ENCODE measurements around the gene TOGARAM2.

Gene TOGARAM2

DNA sequence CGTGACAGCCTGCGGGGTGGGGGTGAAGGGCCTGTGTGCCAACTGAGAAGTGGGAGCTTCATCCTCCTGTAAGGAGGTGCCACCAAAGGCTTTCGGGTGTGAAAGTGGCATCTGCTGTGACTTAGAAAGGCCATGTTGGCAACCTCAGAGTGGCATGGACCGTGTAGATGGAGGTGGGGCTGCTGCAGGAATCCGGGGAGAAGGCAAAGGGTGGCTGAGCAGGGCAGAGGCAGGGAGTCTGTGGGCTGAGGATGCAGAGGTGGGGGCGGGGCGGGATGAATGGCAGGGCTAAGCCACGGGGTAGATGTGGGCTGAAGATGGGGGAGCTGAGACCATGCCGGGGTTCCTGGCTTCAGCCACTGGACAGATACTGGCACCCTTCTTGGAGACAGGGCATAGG is 28.2 kb downstream of the TOGARAM2 start:
- Histone ChIP-seq H3K4me2 (ENCODE audit: low read length) (no peak overlapping the region), H3K36me3 (replicated peaks; ENCODE audit: low read depth, low read length) (no peaks in the 10 kb centered on the region), H3K27me3 (ENCODE audit: low read depth, low read length) (0 out of 2 replicates have a peak, but pooled peaks cover 5% of the 10 kb centered on the region), H3K4me3 (ENCODE audit: low read length) (no peak overlapping the region), H3K9ac (ENCODE audit: low read length) (no peak overlapping the region), H3K9me3 (ENCODE audit: insufficient read depth, low read length) (no peaks in the 10 kb centered on the region), H2AFZ (ENCODE audit: low read depth, low read length) (no peak overlapping the region), H3K27ac (ENCODE audit: low read length) (no peak overlapping the region), H3K4me1 (ENCODE audit: low read length) (no peaks in the 10 kb centered on the region), H3K79me2 (ENCODE audit: low read length) (no peaks in the 10 kb centered on the region), H4K20me1 (ENCODE audit: insufficient read depth, low read length) (no peaks in the 10 kb centered on the region)
- no peak for TF ChIP-seq EZH2phosphoT487 (IDR thresholded peaks at IDR 0.05; ENCODE audit: low read depth)
- TF ChIP-seq, protein P1, sequence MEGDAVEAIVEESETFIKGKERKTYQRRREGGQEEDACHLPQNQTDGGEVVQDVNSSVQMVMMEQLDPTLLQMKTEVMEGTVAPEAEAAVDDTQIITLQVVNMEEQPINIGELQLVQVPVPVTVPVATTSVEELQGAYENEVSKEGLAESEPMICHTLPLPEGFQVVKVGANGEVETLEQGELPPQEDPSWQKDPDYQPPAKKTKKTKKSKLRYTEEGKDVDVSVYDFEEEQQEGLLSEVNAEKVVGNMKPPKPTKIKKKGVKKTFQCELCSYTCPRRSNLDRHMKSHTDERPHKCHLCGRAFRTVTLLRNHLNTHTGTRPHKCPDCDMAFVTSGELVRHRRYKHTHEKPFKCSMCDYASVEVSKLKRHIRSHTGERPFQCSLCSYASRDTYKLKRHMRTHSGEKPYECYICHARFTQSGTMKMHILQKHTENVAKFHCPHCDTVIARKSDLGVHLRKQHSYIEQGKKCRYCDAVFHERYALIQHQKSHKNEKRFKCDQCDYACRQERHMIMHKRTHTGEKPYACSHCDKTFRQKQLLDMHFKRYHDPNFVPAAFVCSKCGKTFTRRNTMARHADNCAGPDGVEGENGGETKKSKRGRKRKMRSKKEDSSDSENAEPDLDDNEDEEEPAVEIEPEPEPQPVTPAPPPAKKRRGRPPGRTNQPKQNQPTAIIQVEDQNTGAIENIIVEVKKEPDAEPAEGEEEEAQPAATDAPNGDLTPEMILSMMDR (IDR thresholded peaks at IDR 0.05; ENCODE audit: low read depth, low read length), result no peak

GRCh38 chr2:29009711-29010677 is 28.9 kb downstream of the TOGARAM2 start:
- Histone ChIP-seq H4K20me1 (ENCODE audit: insufficient read depth, low read length) (no peaks in the 10 kb centered on the region), H3K27ac (ENCODE audit: low read length) (no peak overlapping the region), H3K4me1 (ENCODE audit: low read length) (no peaks in the 10 kb centered on the region), H2AFZ (ENCODE audit: low read depth, low read length) (no peak overlapping the region), H3K79me2 (ENCODE audit: low read length) (no peaks in the 10 kb centered on the region), H3K4me2 (ENCODE audit: low read length) (no peak overlapping the region), H3K36me3 (replicated peaks; ENCODE audit: low read depth, low read length) (no peaks in the 10 kb centered on the region), H3K9ac (ENCODE audit: low read length) (no peak overlapping the region), H3K27me3 (ENCODE audit: low read depth, low read length) (0 out of 2 replicates have a peak, but pooled peaks cover 5% of the 10 kb centered on the region), H3K9me3 (ENCODE audit: insufficient read depth, low read length) (no peaks in the 10 kb centered on the region), H3K4me3 (ENCODE audit: low read length) (no peak overlapping the region)
- TF ChIP-seq, protein P1 (IDR thresholded peaks at IDR 0.05; ENCODE audit: low read depth, low read length), result no peak
- no peak for TF ChIP-seq EZH2phosphoT487 (IDR thresholded peaks at IDR 0.05; ENCODE audit: low read depth)

- no peaks in the 10 kb centered on the region for H4K20me1 ChIP-seq (ENCODE audit: insufficient read depth, low read length)
- 0 out of 2 replicates have a peak, but pooled peaks cover 5% of the 10 kb centered on the region for H3K27me3 ChIP-seq (ENCODE audit: low read depth, low read length)
- no peaks in the 10 kb centered on the region for H3K4me1 ChIP-seq (ENCODE audit: low read length)
- no peak overlapping the region for H3K4me3 ChIP-seq (ENCODE audit: low read length)
- H3K9ac ChIP-seq (ENCODE audit: low read length), result no peak overlapping the region
- no peak for TF ChIP-seq EZH2phosphoT487 (IDR thresholded peaks at IDR 0.05; ENCODE audit: low read depth)
- TF ChIP-seq, protein P1 (IDR thresholded peaks at IDR 0.05; ENCODE audit: low read depth, low read length), result no peak
- H2AFZ ChIP-seq (ENCODE audit: low read depth, low read length), result no peak overlapping the region
- H3K4me2 ChIP-seq (ENCODE audit: low read length), result no peak overlapping the region
- H3K79me2 ChIP-seq (ENCODE audit: low read length), result no peaks in the 10 kb centered on the region
- no peak overlapping the region for H3K27ac ChIP-seq (ENCODE audit: low read length)
- H3K9me3 ChIP-seq (ENCODE audit: insufficient read depth, low read length), result no peaks in the 10 kb centered on the region
- no peaks in the 10 kb centered on the region for H3K36me3 ChIP-seq (replicated peaks; ENCODE audit: low read depth, low read length)
These were observed 29.8 kb downstream of the TOGARAM2 start for GRCh38 chr2:29010946-29011345.

- no peak overlapping the region for H2AFZ ChIP-seq (ENCODE audit: low read depth, low read length)
- no peaks in the 10 kb centered on the region for H3K4me1 ChIP-seq (ENCODE audit: low read length)
- no peak overlapping the region for H3K9ac ChIP-seq (ENCODE audit: low read length)
- H3K36me3 ChIP-seq (replicated peaks; ENCODE audit: low read depth, low read length), result no peaks in the 10 kb centered on the region
- H4K20me1 ChIP-seq (ENCODE audit: insufficient read depth, low read length), result no peaks in the 10 kb centered on the region
- no peak overlapping the region for H3K27ac ChIP-seq (ENCODE audit: low read length)
- H3K9me3 ChIP-seq (ENCODE audit: insufficient read depth, low read length), result no peaks in the 10 kb centered on the region
- 0 out of 2 replicates have a peak, but pooled peaks cover 5% of the 10 kb centered on the region for H3K27me3 ChIP-seq (ENCODE audit: low read depth, low read length)
- no peaks in the 10 kb centered on the region for H3K79me2 ChIP-seq (ENCODE audit: low read length)
- H3K4me3 ChIP-seq (ENCODE audit: low read length), result no peak overlapping the region
- H3K4me2 ChIP-seq (ENCODE audit: low read length), result no peak overlapping the region
- no peak for TF ChIP-seq EZH2phosphoT487 (IDR thresholded peaks at IDR 0.05; ENCODE audit: low read depth)
- TF ChIP-seq, protein P1 (IDR thresholded peaks at IDR 0.05; ENCODE audit: low read depth, low read length), result no peak
These were observed 30.4 kb downstream of the TOGARAM2 start for GRCh38 chr2:29011418-29012060.

All from OCI-LY3 (cell line).